Uterus (tissue), 4 donors: Measurements from ENCODE around the gene NEK10. TPM values are rescaled to one million over a fixed set of nuclear protein-coding genes. Genes with fewer than 3 reads are reported as not detected.

Experiments used
- DNase-seq, 2 donors: peaks; one replicate each; pipeline ENCODE4 v3.0.0-alpha.2; 2019 to 2020
- H3K27ac ChIP-seq, 2 donors: fragments of 200-600 bp; sonication (generic); 1 replicate in 1 of 2; 2 replicates in 1 of 2; pipeline ENCODE4 v1.5.1; 2016 to 2018
- H3K27me3 ChIP-seq, 2 donors: fragments of 200-600 bp; sonication (generic); one replicate each; pipeline ENCODE4 v1.5.1; 2018 to 2019; ENCODE audit warnings: control low read depth in 1 of 2
- H3K36me3 ChIP-seq, 2 donors: fragments of 200-600 bp; sonication (generic); one replicate each; pipeline ENCODE4 v1.5.1; 2019; ENCODE audit warnings: control low read depth in 1 of 2
- H3K4me1 ChIP-seq, 2 donors: fragments of 200-600 bp; sonication (generic); one replicate each; pipeline ENCODE4 v1.5.1; 2018 to 2019; ENCODE audit warnings: control low read depth in 1 of 2
- H3K4me3 ChIP-seq, 2 donors: fragments of 200-600 bp; sonication (generic); 1 replicate in 1 of 2; 2 replicates in 1 of 2; pipeline ENCODE4 v1.5.1; 2018 to 2019; ENCODE audit warnings: mild to moderate bottlenecking in 1 of 2
- H3K9me3 ChIP-seq, 2 donors: fragments of 200-600 bp; sonication (generic); one replicate each; pipeline ENCODE4 v1.5.1; 2019; ENCODE audit warnings: control low read depth in 1 of 2
- POLR2A ChIP-seq, 2 donors: fragments of 450-650 bp; IDR thresholded peaks; one replicate each; pipeline ENCODE4 v1.6.1; 2016; ENCODE audit warnings: antibody characterized with exemption in 2 of 2, mild to moderate bottlenecking in 1 of 2, moderate library complexity in 1 of 2
- intact Hi-C: fragments of 100-400 bp; cut with DNase I; formaldehyde crosslinking; loops from one replicate; pipeline ENCODE4 v1.15.1; 2023; ENCODE audit warnings: low total_unique reads
- total RNA-seq, 4 donors: library from RNA; depleted of rRNA in 3 of 4; stranded (reverse); fragments of >200 nt in 3 of 4; gene quantifications; one replicate each; pipeline versions ENCODE4 v1.1.0 to v1.2.4, GENCODE V29; 2014 to 2023
- TF ChIP-seq, protein P1 (sequence below), 4 experiments: fragments of 200-600 bp in 2 of 4; fragments of 450-650 bp in 2 of 4; sonication (generic) in 2 of 4; IDR thresholded peaks; one replicate each; pipeline ENCODE4 v1.5.1; 2016 to 2019; ENCODE audit warnings: antibody characterized with exemption in 4 of 4, mild to moderate bottlenecking in 2 of 4, moderate library complexity in 1 of 4
- donor health status: DM: yes; HTN: yes; CAD: no.

The NEK10 gene
- total RNA-seq, 4 donors from 2014 or later = under 0.01 to 8.3 (median 0.83) TPM

DNA sequence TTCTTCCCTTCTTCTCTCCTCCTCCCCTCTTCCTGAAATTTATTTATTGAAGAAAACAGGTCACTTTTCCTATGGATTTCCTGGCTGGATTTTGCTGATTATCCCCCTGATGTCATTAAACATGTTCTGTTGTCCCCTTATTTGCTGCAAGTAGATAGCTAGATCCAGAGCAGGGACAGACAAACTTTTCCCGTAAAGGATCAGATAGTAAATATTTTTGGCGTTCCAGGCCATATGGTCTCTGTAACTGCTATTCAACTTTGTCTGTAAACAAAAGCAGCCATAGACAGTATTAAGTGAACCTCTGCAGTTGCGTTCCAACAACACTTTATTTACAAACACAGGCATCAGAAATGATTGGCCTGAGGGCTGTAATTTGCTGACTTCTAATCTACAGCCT lies 241.3 kb downstream of the NEK10 start:
- no peak for DNase-seq
- intact Hi-C loops = no loop called here
- TF ChIP-seq, protein P1, sequence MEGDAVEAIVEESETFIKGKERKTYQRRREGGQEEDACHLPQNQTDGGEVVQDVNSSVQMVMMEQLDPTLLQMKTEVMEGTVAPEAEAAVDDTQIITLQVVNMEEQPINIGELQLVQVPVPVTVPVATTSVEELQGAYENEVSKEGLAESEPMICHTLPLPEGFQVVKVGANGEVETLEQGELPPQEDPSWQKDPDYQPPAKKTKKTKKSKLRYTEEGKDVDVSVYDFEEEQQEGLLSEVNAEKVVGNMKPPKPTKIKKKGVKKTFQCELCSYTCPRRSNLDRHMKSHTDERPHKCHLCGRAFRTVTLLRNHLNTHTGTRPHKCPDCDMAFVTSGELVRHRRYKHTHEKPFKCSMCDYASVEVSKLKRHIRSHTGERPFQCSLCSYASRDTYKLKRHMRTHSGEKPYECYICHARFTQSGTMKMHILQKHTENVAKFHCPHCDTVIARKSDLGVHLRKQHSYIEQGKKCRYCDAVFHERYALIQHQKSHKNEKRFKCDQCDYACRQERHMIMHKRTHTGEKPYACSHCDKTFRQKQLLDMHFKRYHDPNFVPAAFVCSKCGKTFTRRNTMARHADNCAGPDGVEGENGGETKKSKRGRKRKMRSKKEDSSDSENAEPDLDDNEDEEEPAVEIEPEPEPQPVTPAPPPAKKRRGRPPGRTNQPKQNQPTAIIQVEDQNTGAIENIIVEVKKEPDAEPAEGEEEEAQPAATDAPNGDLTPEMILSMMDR (IDR thresholded peaks at IDR 0.05) = no peak
- no peak for TF ChIP-seq POLR2A (IDR thresholded peaks at IDR 0.05)
- Histone ChIP-seq H3K27me3 (no peaks in the 10 kb centered on the region), H3K36me3 (no peaks in the 10 kb centered on the region), H3K4me3 (no peak overlapping the region), H3K9me3 (no peaks in the 10 kb centered on the region), H3K27ac (no peak overlapping the region), H3K4me1 (no peaks in the 10 kb centered on the region)

DNA sequence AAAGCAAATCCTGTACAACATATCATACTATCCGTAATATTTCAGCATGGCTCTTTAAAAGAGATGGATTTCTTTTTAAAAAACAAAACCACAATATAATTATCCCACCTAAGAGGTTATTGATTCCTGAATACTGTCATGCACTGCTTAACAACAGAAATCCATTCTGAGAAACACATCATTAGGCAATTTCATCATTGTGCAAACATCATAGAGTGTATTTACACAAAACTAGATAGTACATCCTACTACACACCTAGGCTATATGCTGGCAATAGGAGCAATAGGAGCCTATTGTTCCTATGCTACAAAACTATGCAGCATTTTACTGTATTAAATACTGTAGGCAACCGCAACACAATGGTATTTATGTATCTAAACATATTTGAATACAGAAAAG lies 242.0 kb downstream of the NEK10 start:
- Histone ChIP-seq H3K9me3 (no peaks in the 10 kb centered on the region), H3K4me3 (no peak overlapping the region), H3K36me3 (no peaks in the 10 kb centered on the region), H3K4me1 (no peaks in the 10 kb centered on the region), H3K27ac (no peak overlapping the region), H3K27me3 (no peaks in the 10 kb centered on the region)
- no peak for TF ChIP-seq POLR2A (IDR thresholded peaks at IDR 0.05)
- TF ChIP-seq, protein P1 (IDR thresholded peaks at IDR 0.05) = no peak
- intact Hi-C loops = no loop called here
- DNase-seq = no peak

DNA sequence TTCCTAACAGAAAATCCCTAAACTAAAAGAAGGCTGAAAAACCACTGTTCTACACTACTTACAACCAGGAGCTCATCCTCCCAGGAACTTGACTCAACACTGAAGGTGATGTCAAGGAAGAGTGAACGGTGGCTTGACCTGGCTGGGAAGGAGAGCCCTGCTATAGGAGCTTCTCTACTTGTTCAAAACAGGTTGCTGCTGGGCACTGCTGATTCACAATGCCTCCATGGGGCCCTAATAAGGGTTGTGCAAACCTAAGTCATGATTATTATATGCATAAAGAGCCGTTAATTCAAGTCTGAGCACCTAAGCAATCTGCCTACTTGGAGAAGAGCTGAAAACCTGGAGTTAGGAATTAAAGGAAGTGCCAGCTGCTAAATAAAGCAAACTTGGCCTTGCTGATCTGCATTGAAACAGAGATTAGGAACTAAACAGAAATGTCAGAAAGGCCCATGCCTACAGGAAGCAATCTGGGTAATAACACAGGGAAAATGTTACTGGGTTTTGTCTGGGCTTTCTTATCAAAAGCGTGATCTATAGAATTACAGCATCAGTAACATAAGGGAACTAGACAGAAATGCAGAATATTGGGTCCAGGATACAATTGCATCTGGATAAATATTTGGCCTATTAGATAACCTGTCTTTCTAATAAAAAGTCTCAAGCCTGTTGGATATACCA lies 243.2 kb downstream of the NEK10 start:
- no peak for TF ChIP-seq POLR2A (IDR thresholded peaks at IDR 0.05)
- TF ChIP-seq, protein P1 (IDR thresholded peaks at IDR 0.05) = no peak
- no peaks in the 10 kb centered on the region for H3K9me3 ChIP-seq
- H3K4me3 ChIP-seq = no peak overlapping the region
- no peak for DNase-seq
- H3K4me1 ChIP-seq = no peaks in the 10 kb centered on the region
- H3K36me3 ChIP-seq = no peaks in the 10 kb centered on the region
- no peaks in the 10 kb centered on the region for H3K27me3 ChIP-seq
- no peak overlapping the region for H3K27ac ChIP-seq
- intact Hi-C loops = no loop called here

DNA sequence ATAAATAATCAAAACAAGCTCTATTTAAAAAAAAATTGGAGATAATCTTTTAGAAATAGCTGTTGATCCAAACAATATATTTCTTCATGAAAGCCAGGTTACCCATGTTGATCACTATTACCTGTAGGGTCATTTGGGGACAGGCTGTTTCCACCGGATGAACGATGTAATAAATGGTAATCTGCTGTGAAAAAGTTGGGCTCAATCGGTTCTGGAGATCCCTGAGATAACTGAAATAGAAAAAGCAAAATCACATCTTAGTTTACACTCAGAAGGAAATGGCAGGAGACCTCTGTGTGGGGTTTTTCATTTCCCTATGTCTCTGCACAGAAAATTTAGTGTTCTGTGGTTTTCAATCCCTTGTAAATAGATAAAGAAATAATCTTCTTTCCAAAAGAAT lies 249.5 kb downstream of the NEK10 start:
- no peaks in the 10 kb centered on the region for H3K36me3 ChIP-seq
- intact Hi-C loops = no loop called here
- no peak overlapping the region for H3K4me3 ChIP-seq
- H3K9me3 ChIP-seq = no peaks in the 10 kb centered on the region
- H3K4me1 ChIP-seq = no peaks in the 10 kb centered on the region
- DNase-seq = no peak
- no peaks in the 10 kb centered on the region for H3K27me3 ChIP-seq
- no peak for TF ChIP-seq POLR2A (IDR thresholded peaks at IDR 0.05)
- TF ChIP-seq, protein P1 (IDR thresholded peaks at IDR 0.05) = no peak
- no peak overlapping the region for H3K27ac ChIP-seq

DNA sequence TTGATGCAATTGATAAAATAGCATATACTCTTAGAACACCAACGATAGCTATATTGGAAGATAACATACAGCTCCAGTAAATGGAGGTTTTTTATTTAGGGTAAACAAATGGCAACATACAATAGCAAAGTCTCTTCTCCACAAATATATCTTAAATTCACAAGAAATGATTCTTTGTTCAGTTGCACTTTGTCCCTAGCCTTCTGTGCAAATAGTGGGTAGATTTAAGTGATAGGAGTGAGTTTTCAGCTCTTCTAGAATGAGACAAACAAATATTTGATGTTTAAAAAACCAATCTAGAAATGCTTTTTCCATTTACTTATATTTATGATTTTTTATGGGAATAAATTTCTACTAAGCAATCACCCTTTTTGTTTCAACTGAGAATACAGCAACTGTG lies 253.8 kb downstream of the NEK10 start:
- intact Hi-C loops = no loop called here
- no peak for TF ChIP-seq POLR2A (IDR thresholded peaks at IDR 0.05)
- TF ChIP-seq, protein P1 (IDR thresholded peaks at IDR 0.05) = no peak
- no peaks in the 10 kb centered on the region for H3K27me3 ChIP-seq
- no peaks in the 10 kb centered on the region for H3K9me3 ChIP-seq
- no peak overlapping the region for H3K4me3 ChIP-seq
- H3K4me1 ChIP-seq = no peaks in the 10 kb centered on the region
- no peak for DNase-seq
- H3K27ac ChIP-seq = no peak overlapping the region
- no peaks in the 10 kb centered on the region for H3K36me3 ChIP-seq
